NCI-H2227 (cell line): ENCODE results near the gene UNKL.
A peak's percentile ranks its signal among the peaks of the same experiment; 100 is the strongest.

Experiments
- DNase-seq: peaks from one replicate; lab custom pipeline; 2025; ENCODE audit not compliant: unreplicated experiment; lab: John Stamatoyannopoulos, UW

UNKL gene

GRCh38 chr16:1356061-1356900 is 58.2 kb downstream of the UNKL start:
- DNase-seq = no peak

- DNase-seq = no peak
These were observed 58.9 kb downstream of the UNKL start for GRCh38 chr16:1355591-1355990.

- DNase-seq = no peak
These were observed 59.5 kb downstream of the UNKL start for GRCh38 chr16:1354815-1355540.

GRCh38 chr16:1351582-1352362 is 62.7 kb downstream of the UNKL start, which contains the start of the genes GNPTG and TSR3:
Gene GNPTG (plus strand): TSS chr16:1351931. CDS start chr16:1351966, 35 bp downstream.
Gene TSR3 (minus strand): TSS chr16:1351878. CDS start chr16:1351804, 74 bp downstream.
- DNase-seq = peak; percentile 96

GRCh38 chr16:1351215-1351581 is 63.3 kb downstream of the UNKL start:
- DNase-seq = no peak

- DNase-seq = no peak
These were observed 63.8 kb downstream of the UNKL start for GRCh38 chr16:1350691-1351090.

- DNase-seq = no peak
These were observed 64.6 kb downstream of the UNKL start for GRCh38 chr16:1349951-1350350.

- DNase-seq = no peak
These were observed 65.2 kb downstream of the UNKL start for GRCh38 chr16:1349351-1349750.

- DNase-seq = no peak
These were observed 65.6 kb downstream of the UNKL start for GRCh38 chr16:1348926-1349325.

- DNase-seq = no peak
These were observed 66.1 kb downstream of the UNKL start for GRCh38 chr16:1348441-1348840.

GRCh38 chr16:1347962-1348361 is 66.5 kb downstream of the UNKL start:
- no peak for DNase-seq

GRCh38 chr16:1347286-1347855 is 67.1 kb downstream of the UNKL start:
- no peak for DNase-seq

- no peak for DNase-seq
These were observed 67.8 kb downstream of the UNKL start for GRCh38 chr16:1346422-1347285.

- no peak for DNase-seq
These were observed 68.7 kb downstream of the UNKL start for GRCh38 chr16:1345651-1346421.

- no peak for DNase-seq
These were observed 69.4 kb downstream of the UNKL start for GRCh38 chr16:1345087-1345486.

- no peak for DNase-seq
These were observed 70.0 kb downstream of the UNKL start for GRCh38 chr16:1344499-1344898.

- DNase-seq = no peak
These were observed 70.9 kb downstream of the UNKL start for GRCh38 chr16:1343428-1344242.
